Stimulated activated naive CD4-positive, alpha-beta T cell treated with Interleukin-2 at 50 U/mL for 16 hours (primary cell): Measurements from ENCODE around the gene MGLL.

Experiments
- DNase-seq: peaks from one replicate; lab custom pipeline; 2025; lab: John Stamatoyannopoulos, UW

The MGLL gene

GRCh38 chr3:127835993-127836882, 13.9 kb upstream of the MGLL start:
- no peak for DNase-seq

GRCh38 chr3:127834771-127835170, 12.5 kb upstream of the MGLL start:
- no peak for DNase-seq

- no peak for DNase-seq
Measured at GRCh38 chr3:127833281-127834032, 11.1 kb upstream of the MGLL start.

- DNase-seq = no peak
Measured at GRCh38 chr3:127831723-127832172, 9.4 kb upstream of the MGLL start.

GRCh38 chr3:127829537-127829936, 7.2 kb upstream of the MGLL start:
- no peak for DNase-seq

GRCh38 chr3:127827808-127828207, 5.5 kb upstream of the MGLL start:
- DNase-seq = no peak

- DNase-seq = no peak
Measured at GRCh38 chr3:127825756-127826155, 3.4 kb upstream of the MGLL start.

GRCh38 chr3:127824151-127824825, 2.0 kb upstream of the MGLL start:
- DNase-seq = no peak

GRCh38 chr3:127823426-127823857, 1.1 kb upstream of the MGLL start:
- DNase-seq = no peak

- DNase-seq = no peak
Measured at GRCh38 chr3:127822682-127823425, 539 bp upstream of the MGLL start.

GRCh38 chr3:127821394-127821793, 921 bp downstream of the MGLL start:
- no peak for DNase-seq

GRCh38 chr3:127820826-127821313, 1.4 kb downstream of the MGLL start:
- no peak for DNase-seq

- no peak for DNase-seq
Measured at GRCh38 chr3:127820221-127820825, 2.0 kb downstream of the MGLL start.

- no peak for DNase-seq
Measured at GRCh38 chr3:127819656-127820055, 2.7 kb downstream of the MGLL start.

GRCh38 chr3:127819086-127819485, 3.2 kb downstream of the MGLL start:
- no peak for DNase-seq

GRCh38 chr3:127817406-127817841, 4.9 kb downstream of the MGLL start:
- no peak for DNase-seq

- DNase-seq = no peak
Measured at GRCh38 chr3:127816783-127817405, 5.4 kb downstream of the MGLL start.

- DNase-seq = no peak
Measured at GRCh38 chr3:127815641-127816605, 6.4 kb downstream of the MGLL start.

- DNase-seq = no peak
Measured at GRCh38 chr3:127815001-127815400, 7.3 kb downstream of the MGLL start.
